GM08714 (cell line): Measurements from ENCODE around the gene RAB9B.

Experiments
- H3K4me3 ChIP-seq: fragments of 200-500 bp; sonication (Bioruptor generic); 2 replicates; pipeline ENCODE4 v1.5.1; 2014; ENCODE audit warnings: mild to moderate bottlenecking, low read length, inconsistent platforms
- ZNF274 ChIP-seq: IDR thresholded peaks from 2 replicates; pipeline ENCODE4 v1.6.1; 2012; ENCODE audit warnings: mild to moderate bottlenecking, low read depth, low read length

RAB9B gene, protein sequence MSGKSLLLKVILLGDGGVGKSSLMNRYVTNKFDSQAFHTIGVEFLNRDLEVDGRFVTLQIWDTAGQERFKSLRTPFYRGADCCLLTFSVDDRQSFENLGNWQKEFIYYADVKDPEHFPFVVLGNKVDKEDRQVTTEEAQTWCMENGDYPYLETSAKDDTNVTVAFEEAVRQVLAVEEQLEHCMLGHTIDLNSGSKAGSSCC

GRCh38 chrX:103831803-103832544 lies at the start of gene RAB9B:
RAB9B (minus strand) TSS chrX:103832257; CDS start chrX:103825784, 6,473 bp downstream.
- H3K4me3 ChIP-seq: peak within 1 kb of the TSS; percentile 48; the same call in 1 of the 2 replicates
- TF ChIP-seq ZNF274: no peak

DNA sequence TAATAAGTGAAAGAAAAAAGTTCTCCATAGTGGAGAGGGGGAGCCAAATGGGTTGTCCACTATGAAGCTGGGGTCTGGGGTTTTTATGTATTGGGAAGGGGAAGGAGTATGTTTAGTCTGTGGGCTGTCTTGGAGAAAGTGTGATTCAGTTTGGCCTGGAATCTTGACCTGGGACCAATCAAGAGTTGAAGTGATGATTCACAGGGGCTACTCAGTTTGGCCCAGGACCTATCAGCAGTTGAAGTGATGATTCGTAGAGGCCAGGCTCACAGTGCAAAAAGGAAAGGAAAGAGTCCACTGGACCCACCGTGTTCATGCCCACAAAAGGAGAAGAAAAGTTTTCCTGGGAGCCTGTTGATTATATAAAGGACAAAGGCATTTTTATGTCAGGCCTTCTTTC lies 47.3 kb upstream of the RAB9B start:
- H3K4me3 ChIP-seq: no peak overlapping the region
- no peak for TF ChIP-seq ZNF274

DNA sequence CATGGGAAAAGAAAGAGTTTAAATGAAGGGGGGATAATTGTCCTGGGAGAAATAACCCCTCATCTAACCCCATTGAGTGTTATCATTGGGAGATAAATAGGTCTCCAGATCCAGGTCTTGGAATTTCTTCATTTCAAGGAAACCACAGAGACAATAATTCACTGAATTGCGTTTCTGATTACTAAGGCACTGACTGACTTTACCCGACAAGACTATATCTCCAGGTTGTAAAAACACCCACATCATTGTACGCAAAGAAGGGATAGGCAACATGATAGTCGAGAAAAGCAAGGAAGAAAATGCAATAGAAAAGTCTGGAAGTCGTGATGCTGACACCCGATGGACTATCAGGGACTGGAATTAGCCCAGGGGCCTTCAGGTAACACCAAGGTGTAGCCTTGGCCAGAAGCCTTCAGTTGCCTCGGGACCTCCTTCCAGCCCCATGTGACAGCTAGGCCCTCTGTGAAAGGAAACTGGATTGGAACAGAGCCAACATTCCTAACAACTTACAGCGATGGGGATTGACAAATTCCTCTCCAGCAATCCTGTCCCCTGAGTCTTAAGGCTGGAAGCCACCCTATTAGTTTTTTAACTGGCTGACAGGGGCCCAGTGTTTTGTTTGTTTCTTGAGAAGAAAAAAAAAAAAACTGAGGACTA lies 46.5 kb upstream of the RAB9B start:
- no peak for TF ChIP-seq ZNF274
- no peak overlapping the region for H3K4me3 ChIP-seq

GRCh38 chrX:103877571-103877970 lies 45.5 kb upstream of the RAB9B start:
- H3K4me3 ChIP-seq: no peak overlapping the region
- TF ChIP-seq ZNF274: no peak

GRCh38 chrX:103864886-103865534 lies 33.0 kb upstream of the RAB9B start:
- H3K4me3 ChIP-seq: no peak overlapping the region
- no peak for TF ChIP-seq ZNF274

DNA sequence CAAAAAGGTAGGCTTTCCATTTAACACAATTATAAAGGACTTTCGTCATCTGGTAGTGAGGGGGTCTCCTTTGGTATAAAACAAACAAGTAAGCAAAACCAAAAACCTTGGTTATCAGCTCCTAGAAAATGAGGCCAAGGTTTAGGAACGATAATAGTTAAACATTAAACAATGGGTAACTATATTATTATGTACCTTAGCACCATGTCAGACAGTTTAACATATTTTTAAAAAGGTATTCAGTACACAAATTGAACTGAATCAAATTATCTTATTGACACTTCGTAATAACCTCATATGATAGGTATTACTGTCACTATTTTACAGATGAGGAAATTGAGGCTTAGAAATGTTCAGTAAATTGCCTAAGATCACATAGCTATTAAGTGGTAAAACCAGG lies 32.1 kb upstream of the RAB9B start:
- H3K4me3 ChIP-seq: no peak overlapping the region
- TF ChIP-seq ZNF274: no peak

DNA sequence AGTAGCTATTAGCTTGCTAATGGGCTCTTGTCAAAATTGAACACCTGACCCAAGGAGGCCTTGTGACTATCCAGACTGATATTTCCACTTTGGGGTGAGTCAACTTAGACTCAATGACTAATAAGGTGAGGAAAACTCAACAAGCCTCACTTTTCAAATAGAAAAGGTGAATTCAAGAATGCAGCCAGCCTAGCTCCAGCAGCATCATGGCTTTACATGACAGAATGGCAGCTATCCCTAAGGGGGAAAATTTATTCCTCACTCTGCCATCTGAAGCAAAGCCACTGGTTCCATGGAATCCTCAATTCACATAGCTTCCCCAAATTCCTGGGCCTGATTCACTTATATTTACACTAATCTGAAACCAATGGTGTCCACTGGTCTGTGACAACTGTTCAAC lies 29.1 kb upstream of the RAB9B start:
- no peak overlapping the region for H3K4me3 ChIP-seq
- no peak for TF ChIP-seq ZNF274

- no peak for TF ChIP-seq ZNF274
- H3K4me3 ChIP-seq: no peak overlapping the region
Observed at GRCh38 chrX:103849558-103849957, 17.5 kb upstream of the RAB9B start.

DNA sequence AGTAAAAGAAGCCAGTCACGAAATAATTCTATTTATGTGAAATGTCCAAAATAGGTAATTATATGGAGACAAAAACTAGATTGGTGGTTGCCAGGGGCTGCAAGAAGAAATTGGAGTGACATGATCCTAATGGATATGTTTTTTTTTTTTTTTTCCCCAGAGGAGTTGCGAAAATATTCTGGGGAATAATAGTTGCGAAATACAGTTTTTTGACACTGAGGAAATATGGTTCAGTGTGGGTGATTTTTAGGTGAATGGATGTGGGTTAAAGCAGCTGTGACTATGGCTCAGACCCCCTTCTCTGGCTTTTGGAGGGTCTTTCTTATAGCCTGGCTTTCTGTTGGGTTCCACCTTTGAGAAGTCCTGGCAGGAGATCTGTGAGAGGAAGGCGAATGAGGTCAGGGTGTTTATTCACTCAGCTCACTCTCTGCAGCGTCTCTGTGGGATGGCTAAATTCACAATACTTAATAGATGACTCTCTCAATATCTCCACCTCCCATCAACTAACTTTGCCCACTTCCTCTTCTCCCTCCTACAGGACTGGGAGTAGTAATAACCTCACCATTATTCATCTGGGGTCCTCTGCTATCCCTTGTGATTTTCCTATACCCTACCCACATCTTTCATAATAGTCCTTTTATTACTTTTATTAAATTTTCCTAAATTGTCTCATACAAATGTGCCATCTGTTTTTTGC lies 15.3 kb upstream of the RAB9B start:
- no peak overlapping the region for H3K4me3 ChIP-seq
- TF ChIP-seq ZNF274: no peak

GRCh38 chrX:103846386-103846785 lies 14.3 kb upstream of the RAB9B start:
- H3K4me3 ChIP-seq: no peak overlapping the region
- TF ChIP-seq ZNF274: no peak

- H3K4me3 ChIP-seq: no peak overlapping the region
- no peak for TF ChIP-seq ZNF274
Observed at GRCh38 chrX:103845165-103845653, 13.2 kb upstream of the RAB9B start.

- H3K4me3 ChIP-seq: no peak overlapping the region
- no peak for TF ChIP-seq ZNF274
Observed at GRCh38 chrX:103839404-103839803, 7.3 kb upstream of the RAB9B start.

- TF ChIP-seq ZNF274: no peak
- peak overlapping the region; percentile 48; the same call in 1 of the 2 replicates for H3K4me3 ChIP-seq
Observed at GRCh38 chrX:103831342-103831802, 685 bp downstream of the RAB9B start.

- no peak overlapping the region for H3K4me3 ChIP-seq
- TF ChIP-seq ZNF274: no peak
Observed at GRCh38 chrX:103830848-103831247, 1.2 kb downstream of the RAB9B start.

DNA sequence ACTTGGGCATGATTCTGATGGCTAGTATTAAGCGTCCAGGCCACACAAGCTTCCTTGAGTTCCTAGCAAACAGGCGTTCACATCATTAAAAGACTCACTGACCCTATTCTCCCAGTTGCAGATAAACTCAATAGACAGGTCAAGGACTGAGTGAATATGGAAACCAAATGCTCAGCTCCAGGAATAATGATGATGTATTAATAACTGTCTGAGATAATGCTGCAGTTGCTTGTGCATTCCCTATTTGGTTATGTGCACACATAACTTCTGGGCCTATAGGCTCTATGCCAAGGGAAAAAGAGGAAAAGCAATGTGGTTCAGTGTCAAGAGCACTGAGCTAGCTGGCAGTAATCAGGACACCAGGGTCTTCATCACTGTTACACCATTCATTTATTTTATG lies 3.5 kb downstream of the RAB9B start:
- H3K4me3 ChIP-seq: no peak overlapping the region
- no peak for TF ChIP-seq ZNF274
